ENCODE data around the gene PSORS1C1. TPM values are rescaled to one million over a fixed set of nuclear protein-coding genes. Genes with fewer than 3 reads are reported as not detected.

The PSORS1C1 gene
- total and polyA plus RNA-seq, 2 donors = 0.48 to 6.8 TPM

GRCh38 chr6:31111712-31112111, 2.9 kb upstream of the PSORS1C1 start:
- no peak for DNase-seq (ENCODE audit: extremely low spot score)
- Histone ChIP-seq H3K4me1 (ENCODE audit: insufficient read depth) (no peaks in the 10 kb centered on the region), H3K4me3 (ENCODE audit: low read depth, low read length) (no peak overlapping the region), H3K27ac (ENCODE audit: low read depth) (no peak overlapping the region), H3K36me3 (ENCODE audit: insufficient read depth) (no peaks in the 10 kb centered on the region)
- WGBS = 90% methylated on average over 13 of the region's 13 CpGs

DNA sequence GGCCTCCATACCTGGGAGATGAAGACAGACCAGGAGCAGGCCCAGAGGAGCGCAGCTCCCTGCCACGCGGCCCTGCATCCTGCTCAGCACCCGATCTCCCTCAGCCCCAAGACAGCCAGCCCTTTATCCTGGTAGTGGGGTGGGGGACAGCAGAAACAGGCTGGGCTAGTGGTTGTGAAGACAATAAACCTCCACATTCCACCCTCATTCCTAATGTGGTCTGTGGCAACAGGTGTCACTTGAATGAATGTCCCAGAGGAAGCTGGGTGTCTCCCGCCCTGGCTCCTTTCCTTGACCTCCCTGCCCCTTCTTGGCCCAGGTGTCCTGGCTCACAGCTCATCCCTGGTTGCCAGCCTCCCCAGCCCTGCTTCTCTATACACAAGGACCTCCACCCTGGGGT, 2.1 kb upstream of the PSORS1C1 start, which contains the start of gene C6orf15:
Gene C6orf15, minus strand, starts transcription at position 98 of the 400 bp plus-strand sequence. Its CDS starts 20 bp downstream, at position 78.
- 91% methylated on average over 5 of the region's 5 CpGs for WGBS
- Histone ChIP-seq H3K4me1 (ENCODE audit: insufficient read depth) (no peaks in the 10 kb centered on the region), H3K27ac (ENCODE audit: low read depth) (no peak within 1 kb of the TSS), H3K36me3 (ENCODE audit: insufficient read depth) (no peaks in the 10 kb centered on the region), H3K4me3 (ENCODE audit: low read depth, low read length) (no peak within 1 kb of the TSS)
- DNase-seq (ENCODE audit: extremely low spot score) = no peak

- Histone ChIP-seq H3K36me3 (ENCODE audit: insufficient read depth) (no peaks in the 10 kb centered on the region), H3K4me1 (ENCODE audit: insufficient read depth) (no peaks in the 10 kb centered on the region), H3K4me3 (ENCODE audit: low read depth, low read length) (no peak overlapping the region), H3K27ac (ENCODE audit: low read depth) (peak overlapping the region; percentile 74)
- WGBS = 57% methylated on average over 7 of the region's 7 CpGs
- DNase-seq (ENCODE audit: extremely low spot score) = no peak
These were observed 599 bp upstream of the PSORS1C1 start for GRCh38 chr6:31113861-31114540.

GRCh38 chr6:31114970-31115849, 610 bp downstream of the PSORS1C1 start:
- Histone ChIP-seq H3K4me3 (ENCODE audit: low read depth, low read length) (no peak overlapping the region), H3K27ac (ENCODE audit: low read depth) (peak overlapping the region; percentile 74), H3K36me3 (ENCODE audit: insufficient read depth) (no peaks in the 10 kb centered on the region), H3K4me1 (ENCODE audit: insufficient read depth) (no peaks in the 10 kb centered on the region)
- DNase-seq (ENCODE audit: extremely low spot score) = no peak
- WGBS = 67% methylated on average over 9 of the region's 9 CpGs

- H3K27ac ChIP-seq (ENCODE audit: low read depth) = no peak overlapping the region
- H3K4me1 ChIP-seq (ENCODE audit: insufficient read depth) = no peaks in the 10 kb centered on the region
- DNase-seq (ENCODE audit: extremely low spot score) = no peak
- WGBS = 94% methylated on average over 12 of the region's 12 CpGs
- no peak overlapping the region for H3K4me3 ChIP-seq (ENCODE audit: low read depth, low read length)
- no peaks in the 10 kb centered on the region for H3K36me3 ChIP-seq (ENCODE audit: insufficient read depth)
These were observed 1.5 kb downstream of the PSORS1C1 start for GRCh38 chr6:31115941-31116560.

GRCh38 chr6:31116661-31117385, 2.2 kb downstream of the PSORS1C1 start:
- DNase-seq (ENCODE audit: extremely low spot score) = no peak
- Histone ChIP-seq H3K36me3 (ENCODE audit: insufficient read depth) (no peaks in the 10 kb centered on the region), H3K4me1 (ENCODE audit: insufficient read depth) (no peaks in the 10 kb centered on the region), H3K27ac (ENCODE audit: low read depth) (no peak overlapping the region), H3K4me3 (ENCODE audit: low read depth, low read length) (no peak overlapping the region)
- WGBS = 74% methylated on average over 19 of the region's 19 CpGs

- H3K4me3 ChIP-seq (ENCODE audit: low read depth, low read length) = no peak overlapping the region
- no peaks in the 10 kb centered on the region for H3K4me1 ChIP-seq (ENCODE audit: insufficient read depth)
- no peak overlapping the region for H3K27ac ChIP-seq (ENCODE audit: low read depth)
- DNase-seq (ENCODE audit: extremely low spot score) = no peak
- 83% methylated on average over 7 of the region's 7 CpGs for WGBS
- no peaks in the 10 kb centered on the region for H3K36me3 ChIP-seq (ENCODE audit: insufficient read depth)
These were observed 3.6 kb downstream of the PSORS1C1 start for GRCh38 chr6:31118178-31118577.

- 85% methylated on average over 26 of the region's 26 CpGs for WGBS
- no peak within 1 kb of the TSS for H3K4me3 ChIP-seq (ENCODE audit: low read depth, low read length)
- no peak within 1 kb of the TSS for H3K27ac ChIP-seq (ENCODE audit: low read depth)
- no peaks in the 10 kb centered on the region for H3K4me1 ChIP-seq (ENCODE audit: insufficient read depth)
- no peaks in the 10 kb centered on the region for H3K36me3 ChIP-seq (ENCODE audit: insufficient read depth)
- DNase-seq (ENCODE audit: extremely low spot score) = no peak
These were observed 5.7 kb downstream of the PSORS1C1 start, which contains the start of gene CDSN for GRCh38 chr6:31120151-31120915. Gene CDSN (minus strand): TSS chr6:31120446. CDS start chr6:31120419, 27 bp downstream.

DNA sequence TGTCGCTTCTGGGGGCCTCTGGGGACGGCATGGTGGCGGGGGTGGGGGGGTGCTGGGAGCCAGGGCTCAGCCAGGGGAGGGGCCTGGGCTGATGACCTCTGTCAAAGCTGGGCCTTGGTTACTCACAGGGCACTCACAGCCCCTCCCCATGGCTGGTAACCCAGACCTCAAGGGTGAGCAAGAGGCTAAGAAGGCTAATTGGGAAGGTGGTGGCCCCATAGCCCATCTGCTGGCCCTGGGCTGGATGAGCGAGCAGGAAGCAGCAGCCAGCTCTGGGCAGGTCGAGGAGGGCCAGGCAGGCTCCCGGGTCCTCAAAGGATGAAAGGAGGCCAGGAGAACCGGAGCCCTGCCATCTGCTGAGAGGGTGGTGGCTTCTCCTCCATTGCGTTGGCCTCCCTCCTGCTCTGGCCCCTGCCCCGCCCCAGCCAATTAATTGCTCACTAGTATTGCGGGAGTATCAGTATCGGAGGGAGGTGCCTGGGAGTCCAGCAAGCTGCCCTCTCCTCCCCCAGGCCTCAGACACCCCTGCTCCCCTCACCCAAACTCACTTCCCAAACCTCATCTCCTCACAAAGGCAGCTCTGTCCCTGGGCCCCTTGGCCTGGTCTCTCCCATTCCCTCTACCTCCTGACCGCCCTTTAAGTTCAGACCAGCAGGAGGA, 6.7 kb downstream of the PSORS1C1 start:
- H3K27ac ChIP-seq (ENCODE audit: low read depth) = no peak overlapping the region
- DNase-seq (ENCODE audit: extremely low spot score) = no peak

DNA sequence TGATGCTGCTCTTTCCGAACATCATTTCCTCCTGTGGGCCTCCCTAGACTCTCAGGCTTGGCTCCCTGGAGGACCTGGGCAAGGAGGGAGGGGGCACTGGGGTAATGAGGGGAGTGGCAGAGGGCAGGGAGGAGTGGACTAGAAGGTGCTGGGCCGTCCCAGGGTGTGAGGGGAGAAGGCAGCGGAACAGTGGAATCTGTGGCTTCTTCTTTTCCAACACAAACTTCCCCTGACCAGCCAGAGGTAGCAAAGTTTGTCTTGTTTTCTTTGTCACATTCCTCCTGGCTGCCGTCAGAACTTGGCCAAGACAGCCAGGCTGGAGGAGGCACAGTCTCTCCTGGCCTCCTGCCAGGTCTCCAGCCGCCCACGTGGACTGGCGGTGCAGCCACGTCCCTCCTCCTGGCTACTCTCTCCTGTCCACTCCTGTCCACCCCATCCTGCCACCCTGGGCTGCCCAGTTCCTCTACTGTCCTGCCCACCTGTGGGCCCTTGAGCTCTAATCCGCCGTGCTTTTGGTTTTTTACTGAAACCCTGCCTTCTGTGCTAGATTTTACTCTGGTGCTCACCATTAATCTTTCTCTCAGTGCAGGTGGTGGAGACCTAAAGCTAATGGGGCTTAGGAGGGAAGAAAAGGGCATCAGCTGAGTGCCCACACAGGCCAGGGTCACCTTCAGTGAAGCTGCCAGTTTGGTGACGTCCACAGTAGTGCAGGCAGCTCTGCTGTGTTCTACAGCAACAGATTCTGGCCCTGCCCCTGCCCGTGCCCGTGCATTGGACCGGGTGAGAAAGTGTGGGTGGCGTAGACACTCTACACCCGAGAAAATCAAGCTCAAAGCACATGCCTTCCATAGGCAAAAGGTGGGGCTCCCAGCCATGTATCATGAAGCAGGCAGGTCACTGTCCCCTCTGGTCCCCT, 8.4 kb downstream of the PSORS1C1 start:
- peak; percentile 73 for DNase-seq (ENCODE audit: extremely low spot score)
- no peak overlapping the region for H3K4me3 ChIP-seq (ENCODE audit: low read depth, low read length)
- H3K27ac ChIP-seq (ENCODE audit: low read depth) = peak overlapping the region; percentile 55
- WGBS = 43% methylated on average over 16 of the region's 16 CpGs
- no peaks in the 10 kb centered on the region for H3K4me1 ChIP-seq (ENCODE audit: insufficient read depth)
- H3K36me3 ChIP-seq (ENCODE audit: insufficient read depth) = no peaks in the 10 kb centered on the region

More for the DNA sequence above, 6.7 kb downstream of the PSORS1C1 start:
- no peaks in the 10 kb centered on the region for H3K4me1 ChIP-seq (ENCODE audit: insufficient read depth)
- no peaks in the 10 kb centered on the region for H3K36me3 ChIP-seq (ENCODE audit: insufficient read depth)
- 88% methylated on average over 12 of the region's 12 CpGs for WGBS
- no peak overlapping the region for H3K4me3 ChIP-seq (ENCODE audit: low read depth, low read length)

GRCh38 chr6:31125162-31125561, 10.6 kb downstream of the PSORS1C1 start:
- Histone ChIP-seq H3K4me1 (ENCODE audit: insufficient read depth) (no peaks in the 10 kb centered on the region), H3K4me3 (ENCODE audit: low read depth, low read length) (no peak overlapping the region), H3K36me3 (ENCODE audit: insufficient read depth) (no peaks in the 10 kb centered on the region), H3K27ac (ENCODE audit: low read depth) (no peak overlapping the region)
- DNase-seq (ENCODE audit: extremely low spot score) = no peak
- 55% methylated on average over 8 of the region's 8 CpGs for WGBS

Data from urinary bladder (tissue), 4 donors.